ENCODE data around the gene GALP. TPM values are rescaled to one million over a fixed set of nuclear protein-coding genes. Genes with fewer than 3 reads are reported as not detected.

GALP gene
- total RNA-seq, 1 donor: not detected

Other genes with a start within 250 kb of the GALP start
- gene NLRP13, start 243.7 kb upstream of the GALP start, total RNA-seq: under 0.01 TPM
- gene NLRP8, start 228.2 kb upstream of the GALP start, total RNA-seq: not detected
- gene NLRP5, start 189.2 kb upstream of the GALP start, total RNA-seq: not detected
- 25.0 TPM for gene ZNF787, start 54.7 kb upstream of the GALP start, total RNA-seq
- gene ZNF444, start 34.7 kb upstream of the GALP start, total RNA-seq: 4.1 TPM
- gene ZSCAN5B, start 21.8 kb downstream of the GALP start, total RNA-seq: not detected
- gene ZSCAN5C, start 26.3 kb downstream of the GALP start, total RNA-seq: not detected
- gene EDDM13, start 96.7 kb downstream of the GALP start, total RNA-seq: not detected
- gene ZSCAN5A, start 138.8 kb downstream of the GALP start, total RNA-seq: 4.5 TPM
- 1.4 TPM for gene ZNF582, start 217.5 kb downstream of the GALP start, total RNA-seq
- 1.0 TPM for gene ZNF583, start 228.3 kb downstream of the GALP start, total RNA-seq